Measurements from ENCODE around the gene SCARB1.
A peak's percentile ranks its signal among the peaks of the same experiment; 100 is the strongest.

The SCARB1 gene

GRCh38 chr12:124776125-124776513, 87.5 kb downstream of the SCARB1 start:
- Histone ChIP-seq H3K27ac (ENCODE audit: low read depth, low read length) (no peak overlapping the region), H3K36me3 (ENCODE audit: control insufficient read depth, insufficient read depth, low read length) (peaks cover 3% of the 10 kb centered on the region; the same call in 1 of the 2 replicates), H3K27me3 (ENCODE audit: control insufficient read depth, insufficient read depth, low read length) (peaks cover 7% of the 10 kb centered on the region; the same call in 1 of the 2 replicates), H3K4me1 (ENCODE audit: control insufficient read depth, insufficient read depth, low read length) (peaks cover 7% of the 10 kb centered on the region; the same call in 1 of the 2 replicates), H3K9me3 (ENCODE audit: control insufficient read depth, insufficient read depth, low read depth, low read length) (no peaks in the 10 kb centered on the region), H3K4me3 (ENCODE audit: low read depth, low read length) (no peak overlapping the region), H3K9ac (ENCODE audit: low read length) (no peak overlapping the region)

- H3K9ac ChIP-seq (ENCODE audit: low read length): no peak overlapping the region
- no peak overlapping the region for H3K27ac ChIP-seq (ENCODE audit: low read depth, low read length)
- peaks cover 7% of the 10 kb centered on the region; the same call in 1 of the 2 replicates for H3K4me1 ChIP-seq (ENCODE audit: control insufficient read depth, insufficient read depth, low read length)
- H3K36me3 ChIP-seq (ENCODE audit: control insufficient read depth, insufficient read depth, low read length): peaks cover 3% of the 10 kb centered on the region; the same call in 1 of the 2 replicates
- peaks cover 7% of the 10 kb centered on the region; the same call in 1 of the 2 replicates for H3K27me3 ChIP-seq (ENCODE audit: control insufficient read depth, insufficient read depth, low read length)
- no peaks in the 10 kb centered on the region for H3K9me3 ChIP-seq (ENCODE audit: control insufficient read depth, insufficient read depth, low read depth, low read length)
- H3K4me3 ChIP-seq (ENCODE audit: low read depth, low read length): no peak overlapping the region
These were observed 89.0 kb downstream of the SCARB1 start for GRCh38 chr12:124774462-124775167.

DNA sequence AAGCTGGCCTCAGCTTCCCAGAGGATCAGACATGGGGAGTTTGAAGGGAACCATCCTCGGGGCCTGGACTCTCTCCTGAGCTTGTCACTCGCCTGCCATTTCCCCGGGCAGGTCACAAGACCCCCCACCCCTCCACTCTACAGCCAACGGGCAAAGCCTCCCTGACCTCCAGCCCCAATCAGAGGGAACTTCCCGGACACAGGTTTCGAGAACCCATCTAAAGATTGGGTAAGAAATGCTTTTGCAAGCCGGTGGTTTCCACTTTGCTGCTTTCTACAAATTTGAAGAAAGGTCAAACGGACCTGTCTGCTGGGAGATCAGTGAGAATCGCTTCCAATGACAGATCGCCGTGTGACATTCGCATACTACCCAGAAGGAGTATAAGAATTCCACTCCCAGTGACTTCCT, 89.6 kb downstream of the SCARB1 start:
- no peaks in the 10 kb centered on the region for H3K9me3 ChIP-seq (ENCODE audit: control insufficient read depth, insufficient read depth, low read depth, low read length)
- H3K4me1 ChIP-seq (ENCODE audit: control insufficient read depth, insufficient read depth, low read length): peaks cover 7% of the 10 kb centered on the region; the same call in 1 of the 2 replicates
- H3K9ac ChIP-seq (ENCODE audit: low read length): no peak overlapping the region
- no peak overlapping the region for H3K27ac ChIP-seq (ENCODE audit: low read depth, low read length)
- peaks cover 7% of the 10 kb centered on the region; the same call in 1 of the 2 replicates for H3K27me3 ChIP-seq (ENCODE audit: control insufficient read depth, insufficient read depth, low read length)
- H3K36me3 ChIP-seq (ENCODE audit: control insufficient read depth, insufficient read depth, low read length): peaks cover 3% of the 10 kb centered on the region; the same call in 1 of the 2 replicates
- H3K4me3 ChIP-seq (ENCODE audit: low read depth, low read length): no peak overlapping the region

DNA sequence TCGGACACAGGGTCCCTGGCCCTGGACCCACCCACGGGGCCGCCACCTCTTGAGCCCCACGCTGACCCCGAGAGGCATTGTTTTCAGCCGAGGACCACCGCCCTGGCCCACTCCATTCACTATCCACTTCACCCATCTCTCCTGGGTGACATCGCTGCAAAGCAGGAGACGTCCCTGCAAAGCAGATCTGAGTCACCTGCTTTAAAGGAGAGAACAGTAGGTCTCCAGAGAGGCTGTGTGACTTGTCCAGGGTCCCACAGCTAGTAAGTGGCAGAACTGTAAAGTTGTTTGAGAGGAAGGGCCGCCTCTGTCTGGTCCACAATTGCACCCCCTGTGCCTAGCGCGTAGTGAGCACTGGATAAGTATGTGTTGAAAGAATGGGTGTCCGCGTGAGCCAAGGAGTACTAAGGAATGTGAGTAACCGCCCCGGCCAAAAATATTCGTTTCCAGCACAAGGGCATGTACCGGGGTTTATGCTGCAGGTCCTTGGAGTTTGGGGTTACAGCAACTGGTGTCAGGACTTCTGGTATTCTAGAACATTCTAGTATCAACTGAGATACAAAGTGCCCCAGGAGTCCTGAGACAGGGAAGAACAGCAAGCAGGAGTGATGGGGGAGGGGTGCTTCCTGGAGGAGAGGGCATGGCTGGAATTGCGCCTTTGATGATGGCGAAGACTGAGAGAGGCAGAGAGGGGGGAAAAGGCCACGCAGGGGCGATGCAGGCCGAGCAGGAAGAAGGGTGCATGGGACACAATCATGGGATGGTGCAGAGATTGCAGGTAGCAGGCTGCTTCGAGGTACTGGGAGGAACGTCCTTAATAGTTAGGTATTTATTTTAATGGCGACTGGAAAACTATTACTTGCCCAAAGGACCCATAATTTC, 91.1 kb downstream of the SCARB1 start:
- peak overlapping the region; percentile 37; the same call in 1 of the 2 replicates for H3K4me3 ChIP-seq (ENCODE audit: low read depth, low read length)
- H3K4me1 ChIP-seq (ENCODE audit: control insufficient read depth, insufficient read depth, low read length): peaks cover 7% of the 10 kb centered on the region; the same call in 1 of the 2 replicates
- H3K36me3 ChIP-seq (ENCODE audit: control insufficient read depth, insufficient read depth, low read length): no peaks in the 10 kb centered on the region
- H3K9me3 ChIP-seq (ENCODE audit: control insufficient read depth, insufficient read depth, low read depth, low read length): no peaks in the 10 kb centered on the region
- no peak overlapping the region for H3K9ac ChIP-seq (ENCODE audit: low read length)
- H3K27ac ChIP-seq (ENCODE audit: low read depth, low read length): no peak overlapping the region
- peaks cover 7% of the 10 kb centered on the region; the same call in 1 of the 2 replicates for H3K27me3 ChIP-seq (ENCODE audit: control insufficient read depth, insufficient read depth, low read length)

- Histone ChIP-seq H3K27me3 (ENCODE audit: control insufficient read depth, insufficient read depth, low read length) (peaks cover 7% of the 10 kb centered on the region; the same call in 1 of the 2 replicates), H3K36me3 (ENCODE audit: control insufficient read depth, insufficient read depth, low read length) (no peaks in the 10 kb centered on the region), H3K9ac (ENCODE audit: low read length) (no peak overlapping the region), H3K9me3 (ENCODE audit: control insufficient read depth, insufficient read depth, low read depth, low read length) (no peaks in the 10 kb centered on the region), H3K4me3 (ENCODE audit: low read depth, low read length) (peak overlapping the region; percentile 37; the same call in 1 of the 2 replicates), H3K4me1 (ENCODE audit: control insufficient read depth, insufficient read depth, low read length) (peaks cover 7% of the 10 kb centered on the region; the same call in 1 of the 2 replicates), H3K27ac (ENCODE audit: low read depth, low read length) (no peak overlapping the region)
These were observed 92.0 kb downstream of the SCARB1 start for GRCh38 chr12:124771462-124772288.

DNA sequence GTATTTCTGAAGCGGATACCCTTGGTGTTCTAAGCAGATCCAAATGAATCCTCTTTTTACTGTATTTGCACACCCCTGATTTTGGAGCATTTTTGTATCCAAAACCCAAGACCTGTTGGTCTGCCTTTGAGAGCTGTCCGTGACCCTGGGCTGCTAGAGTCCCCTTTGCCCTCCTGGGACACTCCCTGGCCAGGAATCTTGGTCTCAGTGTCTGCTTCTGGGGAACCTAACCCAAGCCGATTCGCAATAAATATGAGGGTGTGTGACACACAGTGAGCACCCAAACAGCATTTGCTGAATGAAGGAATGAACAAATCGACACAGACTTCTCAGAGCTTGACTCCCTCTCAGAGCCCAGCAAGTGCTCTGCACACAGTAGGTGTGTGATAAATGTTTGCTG, 92.9 kb downstream of the SCARB1 start:
- peaks cover 7% of the 10 kb centered on the region; the same call in 1 of the 2 replicates for H3K4me1 ChIP-seq (ENCODE audit: control insufficient read depth, insufficient read depth, low read length)
- peaks cover 7% of the 10 kb centered on the region; the same call in 1 of the 2 replicates for H3K27me3 ChIP-seq (ENCODE audit: control insufficient read depth, insufficient read depth, low read length)
- H3K36me3 ChIP-seq (ENCODE audit: control insufficient read depth, insufficient read depth, low read length): no peaks in the 10 kb centered on the region
- no peak overlapping the region for H3K27ac ChIP-seq (ENCODE audit: low read depth, low read length)
- peaks cover 3% of the 10 kb centered on the region; the same call in 1 of the 2 replicates for H3K9me3 ChIP-seq (ENCODE audit: control insufficient read depth, insufficient read depth, low read depth, low read length)
- H3K9ac ChIP-seq (ENCODE audit: low read length): no peak overlapping the region
- H3K4me3 ChIP-seq (ENCODE audit: low read depth, low read length): no peak overlapping the region

DNA sequence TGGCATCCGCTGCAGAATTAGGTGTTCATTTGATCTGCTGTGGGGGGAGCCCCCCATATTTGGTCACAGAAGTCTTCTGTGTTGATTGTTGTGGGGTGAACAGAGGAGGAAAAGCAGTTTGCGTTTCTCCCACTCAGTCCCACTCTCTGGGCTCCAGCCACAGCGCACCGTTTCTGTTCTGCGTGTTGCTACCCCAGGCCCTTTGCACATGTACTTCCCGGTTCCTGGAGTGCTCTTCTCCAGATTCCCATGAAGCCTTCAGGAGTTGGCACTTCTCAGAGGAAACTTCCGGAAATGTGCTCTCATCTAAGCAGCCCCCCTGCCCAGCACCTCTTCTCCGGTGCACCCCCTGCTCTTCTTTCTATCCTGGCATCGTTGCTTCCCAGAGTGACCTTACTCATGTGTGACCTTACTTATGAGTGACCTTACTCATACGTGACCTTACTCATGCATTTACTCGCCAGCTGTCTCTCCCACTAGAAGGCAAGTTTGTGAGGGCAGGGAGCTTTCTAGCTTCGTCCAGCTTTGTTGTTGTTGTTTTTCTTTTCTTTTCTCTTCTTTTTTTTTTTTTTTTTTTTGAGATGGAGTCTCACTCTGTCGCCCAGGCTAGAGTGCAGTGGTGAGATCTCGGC, 93.7 kb downstream of the SCARB1 start:
- Histone ChIP-seq H3K4me1 (ENCODE audit: control insufficient read depth, insufficient read depth, low read length) (peaks cover 7% of the 10 kb centered on the region; the same call in 1 of the 2 replicates), H3K27ac (ENCODE audit: low read depth, low read length) (no peak overlapping the region), H3K9ac (ENCODE audit: low read length) (no peak overlapping the region), H3K9me3 (ENCODE audit: control insufficient read depth, insufficient read depth, low read depth, low read length) (peaks cover 7% of the 10 kb centered on the region), H3K27me3 (ENCODE audit: control insufficient read depth, insufficient read depth, low read length) (peaks cover 7% of the 10 kb centered on the region; the same call in 1 of the 2 replicates), H3K4me3 (ENCODE audit: low read depth, low read length) (no peak overlapping the region), H3K36me3 (ENCODE audit: control insufficient read depth, insufficient read depth, low read length) (no peaks in the 10 kb centered on the region)

GRCh38 chr12:124769163-124769530, 94.5 kb downstream of the SCARB1 start:
- peaks cover 16% of the 10 kb centered on the region for H3K9me3 ChIP-seq (ENCODE audit: control insufficient read depth, insufficient read depth, low read depth, low read length)
- no peak overlapping the region for H3K27ac ChIP-seq (ENCODE audit: low read depth, low read length)
- H3K4me1 ChIP-seq (ENCODE audit: control insufficient read depth, insufficient read depth, low read length): peaks cover 7% of the 10 kb centered on the region; the same call in 1 of the 2 replicates
- H3K4me3 ChIP-seq (ENCODE audit: low read depth, low read length): no peak overlapping the region
- no peaks in the 10 kb centered on the region for H3K36me3 ChIP-seq (ENCODE audit: control insufficient read depth, insufficient read depth, low read length)
- H3K9ac ChIP-seq (ENCODE audit: low read length): no peak overlapping the region
- peaks cover 7% of the 10 kb centered on the region; the same call in 1 of the 2 replicates for H3K27me3 ChIP-seq (ENCODE audit: control insufficient read depth, insufficient read depth, low read length)

DNA sequence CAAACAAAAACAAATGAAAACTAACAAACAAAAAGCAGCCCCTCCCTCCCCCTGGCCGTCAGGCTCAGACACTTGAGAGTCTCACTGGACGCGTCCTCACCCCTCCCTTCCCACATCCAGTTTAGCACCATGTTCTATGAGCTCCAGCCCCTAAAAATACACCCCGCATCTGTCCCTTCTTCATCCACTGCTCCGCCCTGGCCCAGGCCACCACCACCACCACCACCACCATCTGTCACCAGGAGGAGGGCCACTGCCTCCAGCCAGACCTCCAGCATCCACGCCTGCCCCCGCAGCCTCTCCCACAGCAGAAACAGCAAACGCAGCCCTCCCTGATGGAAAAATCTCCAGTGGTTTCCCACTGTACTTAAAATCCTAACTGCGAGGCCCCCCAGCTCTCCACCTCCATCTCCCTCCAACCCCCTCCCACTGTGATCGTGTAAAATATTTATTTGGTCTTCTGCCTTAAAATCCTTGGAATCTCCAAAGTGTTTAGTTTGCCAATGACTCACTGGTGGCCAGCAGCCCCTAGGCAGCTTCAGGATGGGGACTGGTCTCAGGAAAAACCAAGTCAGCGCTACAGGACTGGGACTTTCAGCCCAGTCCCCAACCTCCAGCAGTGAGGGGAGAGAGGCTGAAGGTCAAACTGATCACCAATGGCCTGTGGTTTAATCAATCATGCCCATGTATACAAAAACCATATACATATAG, 95.1 kb downstream of the SCARB1 start:
- Histone ChIP-seq H3K9ac (ENCODE audit: low read length) (no peak overlapping the region), H3K27ac (ENCODE audit: low read depth, low read length) (no peak overlapping the region), H3K9me3 (ENCODE audit: control insufficient read depth, insufficient read depth, low read depth, low read length) (peaks cover 18% of the 10 kb centered on the region), H3K27me3 (ENCODE audit: control insufficient read depth, insufficient read depth, low read length) (peaks cover 7% of the 10 kb centered on the region; the same call in 1 of the 2 replicates), H3K4me1 (ENCODE audit: control insufficient read depth, insufficient read depth, low read length) (peaks cover 7% of the 10 kb centered on the region; the same call in 1 of the 2 replicates), H3K36me3 (ENCODE audit: control insufficient read depth, insufficient read depth, low read length) (no peaks in the 10 kb centered on the region), H3K4me3 (ENCODE audit: low read depth, low read length) (no peak overlapping the region)
